A673 (cell line): ENCODE measurements around the gene CERS2.

Experiments used
- CTCF ChIP-seq: fragments of 300-800, 200-600 bp; sonication (generic); conservative IDR thresholded peaks from 2 replicates; pipeline ENCODE4 v1.5.1; 2017; ENCODE audit warnings: low read depth, mild to moderate bottlenecking, antibody characterized with exemption, low read length, moderate library complexity, mixed read lengths
- EZH2 ChIP-seq: fragments of 200-600 bp; sonication (generic); IDR thresholded peaks from 2 replicates; pipeline ENCODE4 v1.6.1; 2017; ENCODE audit warnings: borderline replicate concordance, low read depth, mild to moderate bottlenecking, mixed read lengths, antibody characterized with exemption, low read length; ENCODE audit not compliant: poor library complexity, severe bottlenecking

GRCh38 chr1:150976401-150976821, 1.8 kb upstream of the CERS2 start:
- no peak for TF ChIP-seq CTCF
- TF ChIP-seq EZH2 = no peak
